PC-3 (cell line): ENCODE measurements around the gene PLEKHA6. TPM values are rescaled to one million over a fixed set of nuclear protein-coding genes. Genes with fewer than 3 reads are reported as not detected.

Experiments
- ATAC-seq: fragments of 200-7000 bp; cut with Tn5 transposase; 2 replicates; pipeline ENCODE4 v1.9.1; 2020; ENCODE audit warnings: mild to moderate bottlenecking, moderate library complexity
- Bru-seq: library from RNA; stranded (reverse); fragments of 400-500 nt; gene quantifications from one replicate; lab custom pipeline; 2021; lab: Mats Ljungman, UMichigan
- BruChase-seq, 2 experiments: library from RNA; stranded (reverse); fragments of 400-500 nt; gene quantifications; one replicate each; lab custom pipeline; 2021; lab: Mats Ljungman, UMichigan
- BruUV-seq: library from RNA; stranded (reverse); fragments of 400-500 nt; replicated peaks from 2 replicates; lab custom pipeline; 2021; lab: Mats Ljungman, UMichigan
- CTCF ChIA-PET: fragments of 300-600 bp; sonication (Branson Sonifier 250); formaldehyde crosslinking; loops from one replicate; lab custom pipeline; 2022; ENCODE audit warnings: antibody characterized with exemption; lab: Charles Lee
- POLR2A ChIA-PET: fragments of 300-600 bp; sonication (Branson Sonifier 250); formaldehyde crosslinking; loops from one replicate; lab custom pipeline; 2022; ENCODE audit warnings: antibody characterized with exemption; ENCODE audit not compliant: unreplicated experiment; lab: Charles Lee
- DNase-seq: peaks from one replicate; pipeline ENCODE4 v3.0.0-alpha.2; 2015
- H2AFZ ChIP-seq: fragments of 300-600 bp; sonication (generic); 2 replicates; pipeline ENCODE4 v1.6.0; 2016; ENCODE audit warnings: antibody characterized with exemption, low read length
- H3F3A ChIP-seq: fragments of 300-600 bp; sonication (generic); one replicate; pipeline ENCODE4 v1.6.0; 2017; ENCODE audit warnings: antibody characterized with exemption, low read length, control low read depth, mild to moderate bottlenecking; ENCODE audit not compliant: unreplicated experiment
- H3K27ac ChIP-seq: fragments of 300-600 bp; sonication (generic); 2 replicates; pipeline ENCODE4 v1.5.1; 2016; ENCODE audit warnings: mild to moderate bottlenecking, low read length
- H3K27me3 ChIP-seq: fragments of 300-600 bp; sonication (generic); 2 replicates; pipeline ENCODE4 v1.6.1; 2016; ENCODE audit warnings: low read length, mixed read lengths
- H3K36me3 ChIP-seq: fragments of 300-600 bp; sonication (generic); 2 replicates; pipeline ENCODE4 v1.6.1; 2016; ENCODE audit warnings: low read depth, mixed run types, low read length, mixed read lengths
- H3K4me1 ChIP-seq: fragments of 300-600 bp; sonication (generic); 2 replicates; pipeline ENCODE4 v1.5.1; 2016; ENCODE audit warnings: low read length; ENCODE audit not compliant: insufficient read depth
- H3K4me2 ChIP-seq: fragments of 300-600 bp; sonication (generic); 2 replicates; pipeline ENCODE4 v1.6.0; 2016; ENCODE audit warnings: low read length
- H3K4me3 ChIP-seq: fragments of 300-600 bp; sonication (generic); 2 replicates; pipeline ENCODE4 v1.5.1; 2016; ENCODE audit warnings: mild to moderate bottlenecking, low read length, mixed read lengths
- H3K79me2 ChIP-seq: fragments of 300-600 bp; sonication (generic); 2 replicates; pipeline ENCODE4 v1.6.1; 2017; ENCODE audit warnings: low read length, mixed read lengths
- H3K9ac ChIP-seq: fragments of 300-600 bp; sonication (generic); 2 replicates; pipeline ENCODE4 v1.6.0; 2016; ENCODE audit warnings: mild to moderate bottlenecking, low read length
- H3K9me2 ChIP-seq: fragments of 300-600 bp; sonication (generic); replicated peaks from 2 replicates; pipeline ENCODE4 v1.6.1; 2016; ENCODE audit warnings: mixed run types, low read length, mixed read lengths
- H3K9me3 ChIP-seq: fragments of 300-600 bp; sonication (generic); 2 replicates; pipeline ENCODE4 v1.6.1; 2016; ENCODE audit warnings: low read length, mixed read lengths
- H4K20me1 ChIP-seq: fragments of 300-600 bp; sonication (generic); 2 replicates; pipeline ENCODE4 v1.6.1; 2016; ENCODE audit warnings: low read length, mixed read lengths
- EZH2 ChIP-seq: fragments of 300-600 bp; sonication (generic); IDR thresholded peaks from one replicate; pipeline ENCODE4 v1.6.1; 2017; ENCODE audit warnings: antibody characterized with exemption, mild to moderate bottlenecking, low read length; ENCODE audit not compliant: unreplicated experiment
- EZH2phosphoT487 ChIP-seq: fragments of 300-600 bp; sonication (generic); IDR thresholded peaks from 2 replicates; pipeline ENCODE4 v1.6.1; 2018; ENCODE audit warnings: mild to moderate bottlenecking, antibody characterized with exemption, low read length, borderline replicate concordance
- intact Hi-C: fragments of 100-400 bp; cut with micrococcal nuclease; formaldehyde crosslinking; loops from 2 replicates; pipeline ENCODE4 v1.9.0; 2023
- long read RNA-seq: library from polyadenylated mRNA; unstranded; transcript quantifications from one replicate; pipeline ENCODE4 v2.0.0, GENCODE V29; 2021; ENCODE audit not compliant: unreplicated experiment
- total RNA-seq: library from RNA; depleted of rRNA; stranded (reverse); fragments of >200 nt; gene quantifications from 2 replicates; pipeline ENCODE4 v1.2.3, GENCODE V29; 2014; rRNA removed
- TF ChIP-seq, protein P1 (sequence below): fragments of 300-600 bp; sonication (generic); conservative IDR thresholded peaks from 2 replicates; pipeline ENCODE4 v1.5.1; 2017; ENCODE audit warnings: antibody characterized with exemption, low read depth, mild to moderate bottlenecking, low read length

PLEKHA6 gene
- total RNA-seq (53.8 and 64.3 TPM in 2 replicates), Bru-seq, nascent RNA (percentile 78 among the genes with signal in this experiment), BruChase-seq, experiment 1, labeled RNA remaining after a 6-hour chase (percentile 81 among the genes with signal in this experiment), BruChase-seq, experiment 2, labeled RNA remaining after a 2-hour chase (percentile 79 among the genes with signal in this experiment)
- long read RNA-seq, partial matches to known transcripts = 11 of 42 reads
- long read RNA-seq, other reads (novel, unspliced or antisense) = 31 of 42 reads

DNA sequence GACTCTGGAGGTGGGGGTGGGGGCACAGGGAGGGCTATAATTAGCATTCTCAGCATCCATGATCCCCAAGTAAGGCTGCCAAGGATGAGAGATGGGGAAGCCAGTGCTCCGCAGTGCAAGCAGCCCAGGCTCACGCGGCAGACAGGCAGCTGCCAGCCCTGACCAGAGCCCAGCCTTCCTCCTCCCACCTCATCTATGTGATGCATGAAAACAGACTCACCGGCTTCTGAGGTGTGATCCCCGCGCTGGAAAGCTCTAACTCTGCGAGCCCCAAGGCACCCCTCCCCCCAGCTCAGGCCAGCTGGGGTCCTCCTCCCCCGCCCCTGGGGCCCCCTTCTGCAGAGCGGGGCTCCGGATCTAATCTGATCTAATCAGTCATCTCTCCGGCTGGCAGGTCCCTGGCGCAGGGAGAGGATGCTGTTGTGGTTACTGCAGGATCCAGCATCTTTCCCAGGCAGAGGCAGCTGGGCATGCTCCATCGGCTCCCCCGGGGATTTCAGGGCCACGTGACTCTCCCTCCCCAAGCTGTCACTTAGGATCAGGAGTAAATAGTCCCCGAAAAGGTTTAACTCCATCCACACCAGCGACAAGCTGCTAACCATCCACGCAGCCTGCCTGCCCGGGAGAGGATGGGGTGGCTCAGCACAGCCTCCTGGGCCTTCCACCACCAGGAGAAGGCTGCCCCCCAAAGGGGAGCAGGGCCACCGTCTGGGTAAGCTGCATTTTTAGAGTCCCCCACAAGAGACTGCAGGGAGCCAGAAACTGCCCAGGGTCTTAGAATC lies at the start of gene PLEKHA6:
Gene PLEKHA6 (minus strand): TSS at position 456 of the 782 bp plus-strand sequence. CDS start 86,202 bp downstream, outside the sequence.
- no peak for DNase-seq
- no peak within 1 kb of the TSS for H3K9ac ChIP-seq

GRCh38 chr1:204409123-204409522 lies 49.4 kb upstream of the PLEKHA6 start:
- Histone ChIP-seq H3K4me1 (peaks cover 33% of the 10 kb centered on the region), H3K27ac (no peak overlapping the region), H3F3A (peaks cover 2% of the 10 kb centered on the region), H3K9me2 (no peaks in the 10 kb centered on the region), H3K4me3 (peak overlapping the region; percentile 80), H4K20me1 (peaks cover 70% of the 10 kb centered on the region), H3K36me3 (peaks cover 45% of the 10 kb centered on the region), H3K27me3 (no peaks in the 10 kb centered on the region), H3K9me3 (no peaks in the 10 kb centered on the region), H2AFZ (no peak overlapping the region), H3K79me2 (peaks cover 75% of the 10 kb centered on the region), H3K9ac (peak overlapping the region; percentile 95), H3K4me2 (peak overlapping the region; percentile 85)
- TF ChIP-seq EZH2 (no peak), EZH2phosphoT487 (no peak)
- TF ChIP-seq, protein P1, sequence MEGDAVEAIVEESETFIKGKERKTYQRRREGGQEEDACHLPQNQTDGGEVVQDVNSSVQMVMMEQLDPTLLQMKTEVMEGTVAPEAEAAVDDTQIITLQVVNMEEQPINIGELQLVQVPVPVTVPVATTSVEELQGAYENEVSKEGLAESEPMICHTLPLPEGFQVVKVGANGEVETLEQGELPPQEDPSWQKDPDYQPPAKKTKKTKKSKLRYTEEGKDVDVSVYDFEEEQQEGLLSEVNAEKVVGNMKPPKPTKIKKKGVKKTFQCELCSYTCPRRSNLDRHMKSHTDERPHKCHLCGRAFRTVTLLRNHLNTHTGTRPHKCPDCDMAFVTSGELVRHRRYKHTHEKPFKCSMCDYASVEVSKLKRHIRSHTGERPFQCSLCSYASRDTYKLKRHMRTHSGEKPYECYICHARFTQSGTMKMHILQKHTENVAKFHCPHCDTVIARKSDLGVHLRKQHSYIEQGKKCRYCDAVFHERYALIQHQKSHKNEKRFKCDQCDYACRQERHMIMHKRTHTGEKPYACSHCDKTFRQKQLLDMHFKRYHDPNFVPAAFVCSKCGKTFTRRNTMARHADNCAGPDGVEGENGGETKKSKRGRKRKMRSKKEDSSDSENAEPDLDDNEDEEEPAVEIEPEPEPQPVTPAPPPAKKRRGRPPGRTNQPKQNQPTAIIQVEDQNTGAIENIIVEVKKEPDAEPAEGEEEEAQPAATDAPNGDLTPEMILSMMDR = no peak
- ChIA-PET CTCF (interaction anchor here (1.2 to 2.3 kb wide), 2 partner anchors 11 to 94 kb away, joined by 4 to 9 read pairs; no protein-coding TSS in a partner anchor), POLR2A (no interaction called here)
- BruUV-seq = no TSS peak
- no peak for ATAC-seq
- DNase-seq = no peak
- intact Hi-C loops = loop anchor here (5.0 kb wide), 1 partner anchor 92 kb away; no protein-coding TSS in a partner anchor

More for the DNA sequence above, at the start of gene PLEKHA6:
- H3K27ac ChIP-seq = no peak within 1 kb of the TSS
- no peaks in the 10 kb centered on the region for H3F3A ChIP-seq
- H3K9me3 ChIP-seq = no peaks in the 10 kb centered on the region
- H3K4me2 ChIP-seq = no peak within 1 kb of the TSS
- CTCF ChIA-PET = no interaction called here
- no peak for TF ChIP-seq EZH2
- TF ChIP-seq, protein P1 = 0 out of 2 replicates have a peak, but pooled peaks have one; percentile 14
- no peaks in the 10 kb centered on the region for H4K20me1 ChIP-seq
- no TSS peak for BruUV-seq
- H2AFZ ChIP-seq = no peak within 1 kb of the TSS
- no peaks in the 10 kb centered on the region for H3K27me3 ChIP-seq
- no peak for ATAC-seq
- intact Hi-C loops = no loop called here
- no peak within 1 kb of the TSS for H3K4me3 ChIP-seq
- 0 out of 2 replicates have a peak, but pooled peaks cover 4% of the 10 kb centered on the region for H3K36me3 ChIP-seq
- peaks cover 83% of the 10 kb centered on the region for H3K79me2 ChIP-seq
- H3K4me1 ChIP-seq = peaks cover 11% of the 10 kb centered on the region; the same call in 1 of the 2 replicates
- no peaks in the 10 kb centered on the region for H3K9me2 ChIP-seq
- POLR2A ChIA-PET = no interaction called here
